ENCODE data around the gene ZNF181.

- TF ChIP-seq CTCF (IDR thresholded peaks at IDR 0.05) (no peak), POLR2A (IDR thresholded peaks at IDR 0.05) (no peak)
Measured at GRCh38 chr19:34779652-34780051, 45.6 kb downstream of the ZNF181 start.

Data from testis (tissue), 2 donors.